Measurements from ENCODE around the gene ADCK2. TPM values are rescaled to one million over a fixed set of nuclear protein-coding genes. Genes with fewer than 3 reads are reported as not detected.
A peak's percentile ranks its signal among the peaks of the same experiment; 100 is the strongest.

Gene ADCK2
- total and polyA plus RNA-seq, 9 of the 15 experiments (the other 6 are each of a cell fraction or from before 2014, with no cell fraction given): 0.08 to 14.3 (median 9.7) TPM

- TF ChIP-seq FOS (IDR thresholded peaks at IDR 0.05; ENCODE audit: extremely low read depth, insufficient read length): no peak
- TF ChIP-seq ZNF407 (IDR thresholded peaks at IDR 0.05; ENCODE audit: low read depth): no peak
- 0 out of 2 replicates have a peak, but pooled peaks have one; percentile 13 for TF ChIP-seq ESRRA (IDR thresholded peaks at IDR 0.05; ENCODE audit: borderline replicate concordance, low read depth)
- TF ChIP-seq ZNF740 (CRISPR knock-in tag; IDR thresholded peaks at IDR 0.05): no peak
- no peak for TF ChIP-seq ZNF740 (tag; IDR thresholded peaks at IDR 0.05)
- no peak for TF ChIP-seq ZNF24 (IDR thresholded peaks at IDR 0.05)
- TF ChIP-seq ZNF639 (CRISPR knock-in tag; conservative IDR thresholded peaks at IDR 0.05 in 1 of 2, IDR thresholded peaks at IDR 0.05 in 1 of 2): no peak
- TF ChIP-seq FOXA3 (CRISPR knock-in tag; conservative IDR thresholded peaks at IDR 0.05 in 1 of 2, IDR thresholded peaks at IDR 0.05 in 1 of 2): no peak
- TF ChIP-seq PURB (CRISPR knock-in tag; IDR thresholded peaks at IDR 0.05; ENCODE audit: low read depth): no peak
- no peak for TF ChIP-seq SUPT5H (IDR thresholded peaks at IDR 0.05)
- no peak for TF ChIP-seq CREB5 (CRISPR knock-in tag; IDR thresholded peaks at IDR 0.05)
- no peak for TF ChIP-seq ZBTB26 (CRISPR knock-in tag; IDR thresholded peaks at IDR 0.05)
- no peak for TF ChIP-seq BCL6 (CRISPR knock-in tag; IDR thresholded peaks at IDR 0.05)
- TF ChIP-seq CBFA2T2 (conservative IDR thresholded peaks at IDR 0.05): no peak
Measured at GRCh38 chr7:140653319-140654108, 19.2 kb upstream of the ADCK2 start (continued).
